ENCODE data around the gene SNCG. TPM values are rescaled to one million over a fixed set of nuclear protein-coding genes. Genes with fewer than 3 reads are reported as not detected.
"Not testable (repeated sequence)": the region's sequence is repeated elsewhere in the genome, so short reads cannot be mapped to it uniquely, and the experiment has no call there.

SNCG gene
- total RNA-seq, 1 experiment from 2014 or later = 26.7 TPM

DNA sequence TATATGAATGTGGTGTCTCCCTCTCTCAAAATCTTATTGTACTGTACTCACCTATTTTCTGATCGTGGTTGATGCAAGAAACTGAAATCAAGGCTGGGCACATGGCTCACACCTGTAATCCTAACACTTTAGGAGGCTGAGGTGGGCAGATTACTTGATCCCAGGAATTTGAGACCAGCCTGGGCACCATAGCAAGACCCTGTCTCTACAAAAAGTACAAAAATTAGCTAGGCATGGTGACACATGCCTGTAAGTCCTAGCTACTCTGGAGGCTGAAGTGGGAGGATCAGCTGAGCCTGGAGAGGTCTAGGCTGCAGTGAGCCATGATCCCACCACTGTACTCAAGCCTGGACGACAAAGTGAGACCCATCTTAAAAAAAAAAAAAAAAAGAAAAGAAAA, 17.0 kb upstream of the SNCG start:
- peaks cover 1% of the 10 kb centered on the region; the same call in 1 of the 2 replicates for H3K36me3 ChIP-seq (replicated peaks; ENCODE audit: control insufficient read depth, insufficient read depth, low read length)
- H3K4me3 ChIP-seq (ENCODE audit: insufficient read depth, low read depth, low read length) = no peak overlapping the region
- DNase-seq = no peak
- H3K27me3 ChIP-seq (ENCODE audit: control insufficient read depth, insufficient read depth, low read length) = no peaks in the 10 kb centered on the region

DNA sequence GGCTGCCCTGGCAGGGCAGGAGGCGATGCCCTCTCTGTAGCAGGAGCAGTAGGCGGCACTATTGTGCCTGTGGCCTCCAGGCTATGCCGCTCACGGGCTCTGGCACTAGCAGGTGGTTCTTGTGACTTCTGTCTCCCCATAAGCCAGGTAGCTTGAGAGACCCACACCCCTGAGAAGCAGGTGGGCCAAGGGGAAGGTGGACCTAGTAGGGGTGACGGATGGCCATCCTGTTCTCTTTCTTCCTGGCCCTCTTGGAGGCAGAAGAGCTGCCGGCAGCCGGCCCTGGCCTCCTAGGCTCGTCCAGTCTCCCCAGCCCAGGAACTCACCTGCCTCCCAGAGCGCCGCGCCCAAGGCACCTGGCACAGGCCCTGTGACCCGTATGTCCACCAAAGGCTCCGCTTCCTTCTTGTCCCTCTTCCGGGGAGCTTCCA, 16.4 kb upstream of the SNCG start:
- H3K36me3 ChIP-seq (replicated peaks; ENCODE audit: control insufficient read depth, insufficient read depth, low read length) = no peaks in the 10 kb centered on the region
- H3K27me3 ChIP-seq (ENCODE audit: control insufficient read depth, insufficient read depth, low read length) = no peaks in the 10 kb centered on the region
- DNase-seq = no peak
- no peak overlapping the region for H3K4me3 ChIP-seq (ENCODE audit: insufficient read depth, low read depth, low read length)

DNA sequence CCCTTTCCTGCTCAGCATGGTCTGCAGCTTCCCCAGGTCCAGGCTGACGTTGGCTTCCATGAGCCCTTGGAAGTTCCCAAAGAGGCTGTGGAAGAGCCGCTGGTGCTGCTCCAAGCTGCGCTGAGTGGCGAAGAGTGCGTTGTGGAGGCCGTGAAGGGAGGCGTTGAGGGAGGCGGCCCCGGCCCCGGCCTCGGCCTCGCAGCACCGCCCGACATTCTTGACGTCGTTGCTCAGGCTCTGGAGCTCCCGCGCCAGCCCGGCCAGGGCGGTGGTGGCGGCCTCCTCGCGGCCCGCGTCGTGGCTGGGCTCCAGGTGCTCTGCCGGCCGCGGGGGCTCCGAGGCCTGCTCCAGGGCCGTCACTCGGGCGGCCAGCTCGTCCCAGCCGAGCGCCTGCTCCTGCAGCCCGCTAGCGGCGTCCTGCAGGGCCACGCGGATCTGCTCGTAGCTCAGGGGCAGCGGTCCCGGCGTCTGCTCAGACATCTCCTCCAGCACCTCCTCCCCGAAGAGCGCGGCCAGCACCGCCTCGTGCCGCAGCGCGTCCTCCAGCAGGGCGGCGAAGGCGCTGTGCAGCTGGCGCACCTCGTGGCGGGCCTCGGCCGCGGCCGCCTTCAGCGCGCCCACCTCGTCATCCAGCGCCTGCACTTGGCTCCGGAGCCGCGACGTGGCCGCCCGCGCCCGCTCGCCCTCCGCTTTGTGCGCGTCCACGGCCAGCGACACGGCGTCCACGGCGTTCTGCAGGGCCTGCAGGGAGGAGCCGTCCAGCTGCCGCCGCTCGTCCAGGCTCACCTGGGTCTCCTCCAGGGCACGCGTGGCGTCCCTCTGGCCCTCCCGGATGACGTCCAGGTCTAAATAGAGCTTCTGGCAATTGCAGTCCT, 15.7 kb upstream of the SNCG start:
- H3K27me3 ChIP-seq (ENCODE audit: control insufficient read depth, insufficient read depth, low read length) = no peaks in the 10 kb centered on the region
- H3K4me3 ChIP-seq (ENCODE audit: insufficient read depth, low read depth, low read length) = no peak overlapping the region
- H3K36me3 ChIP-seq (replicated peaks; ENCODE audit: control insufficient read depth, insufficient read depth, low read length) = no peaks in the 10 kb centered on the region
- peak; percentile 62 for DNase-seq

DNA sequence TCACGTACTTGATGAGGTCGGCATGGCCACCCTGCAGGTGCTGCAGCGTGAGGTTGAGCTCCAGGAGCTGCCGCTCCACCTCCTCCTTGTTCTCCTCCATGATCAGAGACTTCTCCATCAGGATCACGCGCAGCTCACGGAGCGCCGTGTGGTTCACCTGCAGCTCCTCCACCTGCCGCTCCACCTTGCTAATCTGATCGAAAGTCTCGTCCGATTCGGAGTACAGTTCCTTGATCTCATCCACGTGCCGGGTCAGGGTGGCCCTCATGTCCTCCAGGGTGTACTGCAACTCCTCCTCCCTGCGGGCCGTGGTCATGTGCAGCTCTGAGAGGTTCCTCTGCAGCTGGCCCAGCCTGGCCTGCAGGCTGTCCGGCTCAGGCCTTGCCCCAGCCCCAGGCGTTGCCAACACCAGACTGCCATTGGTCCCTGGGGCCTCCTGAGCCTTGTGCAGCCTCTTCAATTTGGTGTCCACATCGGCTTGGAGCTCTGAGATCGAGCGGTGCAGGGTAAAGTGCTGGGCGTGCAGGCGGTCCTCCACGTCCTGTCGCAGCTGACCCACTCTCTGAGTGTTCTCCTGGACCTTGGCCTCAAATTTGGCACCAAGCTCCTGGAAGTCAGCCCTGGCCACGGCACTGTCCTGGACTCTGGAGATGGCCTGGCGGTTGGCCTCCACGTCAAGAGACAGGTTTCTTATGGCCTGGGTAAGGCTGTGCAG, 14.9 kb upstream of the SNCG start:
- no peak overlapping the region for H3K4me3 ChIP-seq (ENCODE audit: insufficient read depth, low read depth, low read length)
- no peak for DNase-seq
- no peaks in the 10 kb centered on the region for H3K36me3 ChIP-seq (replicated peaks; ENCODE audit: control insufficient read depth, insufficient read depth, low read length)
- H3K27me3 ChIP-seq (ENCODE audit: control insufficient read depth, insufficient read depth, low read length) = no peaks in the 10 kb centered on the region

DNA sequence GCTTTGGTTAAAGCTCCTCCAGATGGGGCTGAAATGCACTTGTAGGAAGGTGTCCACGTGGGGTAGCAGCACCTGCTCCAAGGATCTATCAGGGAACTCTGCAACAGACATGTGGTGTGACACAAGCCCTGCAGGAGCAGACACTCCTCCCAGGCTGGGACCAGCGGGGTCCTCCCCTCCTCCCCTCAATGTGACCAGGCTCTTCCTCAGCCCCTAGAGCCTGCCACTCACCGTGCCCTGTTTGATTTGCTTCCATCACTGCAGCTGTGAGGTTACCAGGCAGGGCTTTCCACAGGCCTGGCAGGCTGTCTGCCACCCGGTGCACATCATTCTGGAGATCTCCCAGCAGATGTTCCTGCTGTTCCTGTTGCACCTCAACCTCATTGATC, 14.4 kb upstream of the SNCG start:
- Histone ChIP-seq H3K4me3 (ENCODE audit: insufficient read depth, low read depth, low read length) (no peak overlapping the region), H3K36me3 (replicated peaks; ENCODE audit: control insufficient read depth, insufficient read depth, low read length) (no peaks in the 10 kb centered on the region), H3K27me3 (ENCODE audit: control insufficient read depth, insufficient read depth, low read length) (no peaks in the 10 kb centered on the region)
- no peak for DNase-seq

DNA sequence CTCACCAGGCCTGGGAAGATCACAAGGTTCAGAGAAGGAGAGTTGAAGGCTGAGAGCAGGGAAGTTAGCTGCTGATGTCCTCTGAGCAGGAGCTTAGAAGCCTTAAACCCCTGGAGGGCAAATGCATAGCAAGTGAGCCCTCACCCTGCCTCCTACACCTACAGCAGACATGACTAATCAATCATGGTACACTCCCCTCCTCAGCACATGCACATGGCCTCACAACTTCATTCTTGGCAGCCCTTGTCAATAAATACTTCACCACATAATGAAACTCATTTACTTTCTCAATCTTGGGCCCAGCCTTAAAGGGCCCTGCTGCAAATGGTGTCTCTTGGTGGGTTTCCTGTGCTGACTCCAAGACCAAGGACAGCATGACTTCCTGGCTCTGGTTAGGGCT, 13.9 kb upstream of the SNCG start:
- Histone ChIP-seq H3K36me3 (replicated peaks; ENCODE audit: control insufficient read depth, insufficient read depth, low read length) (no peaks in the 10 kb centered on the region), H3K27me3 (ENCODE audit: control insufficient read depth, insufficient read depth, low read length) (no peaks in the 10 kb centered on the region), H3K4me3 (ENCODE audit: insufficient read depth, low read depth, low read length) (no peak overlapping the region)
- no peak for DNase-seq

DNA sequence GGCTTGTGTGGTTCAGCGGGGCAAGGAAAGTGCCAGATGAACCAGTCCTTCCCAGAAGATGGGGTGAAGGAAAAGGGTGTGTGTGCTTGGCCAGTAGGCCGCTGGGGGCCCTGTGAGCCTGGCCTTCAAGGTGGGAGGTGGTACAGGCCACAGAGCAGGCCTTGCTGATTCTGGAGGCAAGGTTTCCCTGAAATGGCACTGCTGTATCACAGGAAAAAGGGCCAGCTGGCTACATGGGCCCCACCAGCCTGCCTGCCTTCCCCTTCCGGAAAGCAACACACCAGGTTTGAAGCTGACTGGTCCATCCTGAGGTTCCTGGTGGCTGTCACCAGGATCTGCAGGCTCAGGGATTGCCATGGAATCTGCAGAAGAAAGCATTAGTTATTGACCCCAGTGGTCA, 13.5 kb upstream of the SNCG start:
- no peak for DNase-seq
- Histone ChIP-seq H3K27me3 (ENCODE audit: control insufficient read depth, insufficient read depth, low read length) (no peaks in the 10 kb centered on the region), H3K4me3 (ENCODE audit: insufficient read depth, low read depth, low read length) (no peak overlapping the region), H3K36me3 (replicated peaks; ENCODE audit: control insufficient read depth, insufficient read depth, low read length) (no peaks in the 10 kb centered on the region)

DNA sequence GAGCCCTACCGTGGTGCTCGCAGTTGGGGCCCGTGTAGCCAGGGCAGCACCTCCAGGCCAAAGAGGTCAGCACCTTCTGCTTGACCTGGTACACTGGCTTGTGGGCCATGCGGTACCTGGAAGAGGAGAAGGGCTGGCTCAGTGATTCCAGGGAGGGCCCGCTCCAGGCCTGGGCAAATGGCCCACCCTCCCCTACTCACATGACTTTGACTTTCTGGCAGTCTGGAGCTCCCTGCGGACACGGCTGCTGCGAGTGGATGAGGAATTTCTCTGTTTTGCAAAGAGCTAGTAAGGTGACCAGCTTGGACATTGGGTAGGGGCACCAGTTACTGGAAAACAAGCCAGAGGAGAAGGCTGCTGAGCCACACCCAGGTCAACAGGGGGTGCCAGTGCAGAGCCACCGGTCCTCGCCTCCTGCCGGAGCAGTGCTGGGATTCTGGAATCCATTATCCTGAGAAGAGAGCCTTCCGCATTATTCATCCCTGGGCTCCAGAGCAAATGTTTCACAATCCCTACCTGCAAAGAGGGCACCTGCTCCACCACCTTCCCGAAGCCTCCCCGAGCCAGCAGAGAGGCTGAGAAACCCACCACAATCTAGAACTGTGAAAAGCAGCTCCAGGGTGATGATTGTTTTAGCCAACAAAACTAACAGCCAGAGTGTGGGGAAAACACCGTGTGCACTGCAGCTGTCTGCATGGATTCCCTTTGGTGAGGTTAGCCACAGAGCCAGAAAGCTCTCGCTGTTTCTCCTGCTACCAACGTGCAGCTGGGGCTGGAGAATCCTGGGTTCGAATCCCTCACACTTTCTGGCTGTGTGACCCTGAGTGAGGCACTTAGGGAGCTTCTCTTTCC, 12.8 kb upstream of the SNCG start:
- Histone ChIP-seq H3K36me3 (replicated peaks; ENCODE audit: control insufficient read depth, insufficient read depth, low read length) (no peaks in the 10 kb centered on the region), H3K27me3 (ENCODE audit: control insufficient read depth, insufficient read depth, low read length) (no peaks in the 10 kb centered on the region), H3K4me3 (ENCODE audit: insufficient read depth, low read depth, low read length) (no peak overlapping the region)
- DNase-seq = peak; percentile 88

DNA sequence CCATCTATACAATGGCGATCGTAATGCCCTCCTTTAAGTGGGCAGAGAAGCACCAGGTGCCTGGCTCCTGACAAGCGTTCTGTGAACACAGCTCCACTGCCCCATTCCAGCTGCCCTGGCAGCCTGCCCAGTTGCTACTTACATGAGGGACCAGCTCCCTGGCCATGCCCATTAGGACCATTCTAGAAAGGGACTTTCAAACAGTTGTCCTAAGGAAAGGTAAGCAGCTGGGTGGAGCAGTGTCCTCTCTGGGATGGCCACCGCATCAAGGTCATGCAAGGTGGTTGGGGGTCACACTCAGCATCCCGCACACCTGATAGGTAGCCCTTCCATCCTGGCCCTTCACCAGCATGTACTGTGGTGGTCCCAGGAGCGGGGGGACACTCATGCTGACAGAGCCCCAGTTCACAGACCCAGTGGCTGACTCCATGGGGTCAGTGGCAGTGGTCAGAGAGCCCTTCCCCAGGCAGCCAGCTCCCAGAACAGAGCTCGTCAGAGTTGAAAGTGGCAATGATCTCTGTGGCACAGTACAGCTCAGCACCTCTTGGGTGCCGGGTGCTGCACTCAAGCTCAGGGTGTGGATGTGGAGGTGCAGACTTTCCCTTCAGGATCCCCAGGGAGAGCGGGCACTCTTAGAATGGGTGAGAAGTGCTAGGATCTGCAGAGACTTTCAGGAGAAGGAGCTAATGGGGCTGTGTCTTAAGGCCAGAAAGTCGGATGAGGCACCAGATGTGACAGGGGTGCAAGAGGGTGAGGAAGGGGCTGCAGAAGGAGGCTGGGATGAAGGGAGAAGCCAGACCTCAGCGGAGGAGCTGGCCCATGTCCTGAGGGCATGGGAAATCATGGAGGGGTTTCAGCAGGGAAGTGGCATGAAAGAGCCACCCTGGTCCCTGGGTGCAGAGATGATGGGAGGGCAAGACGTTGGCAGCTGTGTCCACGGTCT, 11.9 kb upstream of the SNCG start:
- H3K36me3 ChIP-seq (replicated peaks; ENCODE audit: control insufficient read depth, insufficient read depth, low read length) = no peaks in the 10 kb centered on the region
- no peak for DNase-seq
- H3K4me3 ChIP-seq (ENCODE audit: insufficient read depth, low read depth, low read length) = no peak overlapping the region
- H3K27me3 ChIP-seq (ENCODE audit: control insufficient read depth, insufficient read depth, low read length) = no peaks in the 10 kb centered on the region

DNA sequence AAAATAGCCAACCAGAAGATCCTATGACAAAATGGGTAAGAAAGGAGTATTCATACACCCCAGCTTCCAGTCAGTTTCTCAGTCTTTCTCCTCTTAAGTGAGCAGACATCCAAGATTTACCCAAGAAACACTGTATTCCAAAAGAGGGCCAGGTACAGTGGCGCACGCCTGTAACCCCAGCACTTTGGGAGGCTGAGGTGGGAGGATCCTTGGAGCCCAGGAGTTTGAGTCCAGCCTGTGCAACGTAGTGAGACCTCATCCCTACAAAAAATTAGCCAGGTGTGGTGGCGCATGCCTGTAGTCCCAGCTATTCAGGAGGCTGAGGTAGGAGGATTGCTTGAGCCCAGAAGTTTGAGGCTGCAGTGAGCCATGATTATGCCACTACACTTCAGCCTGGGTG, 10.6 kb upstream of the SNCG start:
- DNase-seq; H3K36me3 ChIP-seq (replicated peaks; ENCODE audit: control insufficient read depth, insufficient read depth, low read length); H3K27me3 ChIP-seq (ENCODE audit: control insufficient read depth, insufficient read depth, low read length); H3K4me3 ChIP-seq (ENCODE audit: insufficient read depth, low read depth, low read length): not testable (repeated sequence)

DNA sequence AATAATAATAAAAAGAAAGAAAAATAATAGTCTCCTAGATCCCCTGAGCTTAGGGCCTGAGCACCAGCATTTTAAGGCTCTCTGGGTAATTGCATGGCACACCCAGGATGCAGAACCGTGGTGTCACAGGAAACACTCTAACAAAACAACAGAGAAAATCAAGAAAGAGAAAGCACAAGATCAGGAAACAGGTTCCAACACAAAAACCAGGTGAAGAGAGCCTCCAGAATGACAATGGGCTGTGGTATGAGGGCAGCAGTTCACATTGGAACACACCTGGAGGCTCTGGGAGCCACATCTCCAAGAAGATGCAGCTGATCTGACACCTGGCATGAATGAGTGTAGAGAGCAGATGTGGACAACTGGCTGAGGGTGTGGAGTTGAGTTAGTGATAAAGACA, 8.1 kb upstream of the SNCG start:
- H3K4me3 ChIP-seq (ENCODE audit: insufficient read depth, low read depth, low read length) = no peak overlapping the region
- DNase-seq = no peak
- H3K36me3 ChIP-seq (replicated peaks; ENCODE audit: control insufficient read depth, insufficient read depth, low read length) = no peaks in the 10 kb centered on the region
- no peaks in the 10 kb centered on the region for H3K27me3 ChIP-seq (ENCODE audit: control insufficient read depth, insufficient read depth, low read length)

DNA sequence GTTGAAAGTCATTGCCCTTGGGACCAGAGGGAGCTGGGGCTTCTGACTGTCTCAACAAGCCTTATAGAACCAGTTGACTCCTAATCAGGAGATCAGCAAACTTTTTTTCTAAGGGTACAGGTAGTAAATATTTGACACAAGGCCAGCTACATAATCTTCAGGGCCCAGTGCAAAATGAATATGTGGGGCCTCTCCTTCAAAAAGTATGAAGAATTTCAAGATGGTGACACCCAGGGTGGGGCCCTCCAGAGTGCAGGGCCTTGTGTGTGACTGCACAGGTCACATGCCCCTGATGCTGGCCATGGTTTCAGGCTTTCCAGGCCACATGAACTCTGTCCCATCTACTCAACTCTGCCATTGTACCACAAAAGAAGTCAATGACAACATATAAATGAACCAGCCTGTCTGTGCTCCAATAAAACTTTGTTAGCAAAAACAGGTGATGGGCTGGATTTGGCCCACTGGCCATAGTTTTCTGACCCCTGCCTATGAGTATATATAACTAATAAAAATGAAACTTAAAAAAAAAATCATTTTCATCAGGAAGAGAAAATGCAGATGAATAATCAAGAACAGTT, 7.1 kb upstream of the SNCG start:
- H3K36me3 ChIP-seq (replicated peaks; ENCODE audit: control insufficient read depth, insufficient read depth, low read length) = no peaks in the 10 kb centered on the region
- H3K4me3 ChIP-seq (ENCODE audit: insufficient read depth, low read depth, low read length) = no peak overlapping the region
- DNase-seq = no peak
- no peaks in the 10 kb centered on the region for H3K27me3 ChIP-seq (ENCODE audit: control insufficient read depth, insufficient read depth, low read length)

DNA sequence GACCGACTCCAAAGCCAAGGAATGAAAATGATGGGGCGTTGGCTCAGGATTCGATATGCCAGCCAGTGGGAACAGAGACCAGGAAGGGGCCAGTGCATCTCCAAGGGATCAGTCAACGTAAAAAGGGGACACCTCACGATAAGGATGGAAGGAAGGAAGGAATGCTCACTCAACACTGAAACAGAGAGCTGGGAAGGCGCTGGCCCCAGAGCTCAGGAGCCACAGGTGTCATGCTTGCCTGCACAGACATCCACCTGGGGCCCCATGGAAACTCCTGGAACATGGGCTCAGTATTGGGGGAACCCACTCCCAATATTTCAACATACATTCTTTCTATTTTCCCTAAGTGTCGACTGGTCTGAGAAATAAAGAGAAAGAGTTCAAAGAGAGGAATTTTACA, 6.3 kb upstream of the SNCG start:
- no peak for DNase-seq
- Histone ChIP-seq H3K4me3 (ENCODE audit: insufficient read depth, low read depth, low read length) (no peak overlapping the region), H3K36me3 (replicated peaks; ENCODE audit: control insufficient read depth, insufficient read depth, low read length) (no peaks in the 10 kb centered on the region), H3K27me3 (ENCODE audit: control insufficient read depth, insufficient read depth, low read length) (no peaks in the 10 kb centered on the region)
